ENCODE data around the gene RAPGEF4. TPM values are rescaled to one million over a fixed set of nuclear protein-coding genes. Genes with fewer than 3 reads are reported as not detected.

Gene RAPGEF4
- polyA plus RNA-seq, 1 experiment: 1.3 TPM

- ChIA-PET POLR2A (no interaction called here), CTCF (interaction anchor here (1.3 to 1.4 kb wide), 2 partner anchors 20 to 145 kb away, joined by 4 to 5 read pairs; no protein-coding TSS in a partner anchor)
- no peak for TF ChIP-seq CTCF (IDR thresholded peaks at IDR 0.05; ENCODE audit: low read depth, low read length)
- no peaks in the 10 kb centered on the region; the same call in 1 of the 2 replicates for H3K9me3 ChIP-seq (ENCODE audit: control insufficient read depth, insufficient read depth, low read length)
- DNase-seq (ENCODE audit: low read depth, low spot score): no peak
- H3K27ac ChIP-seq (ENCODE audit: low read depth, low read length): no peak overlapping the region
- H3K4me3 ChIP-seq (ENCODE audit: low read depth, low read length): no peak overlapping the region
- H3K27me3 ChIP-seq (ENCODE audit: control insufficient read depth, insufficient read depth, low read length): no peaks in the 10 kb centered on the region
Observed at GRCh38 chr2:172951554-172951953, 215.9 kb downstream of the RAPGEF4 start.

- Histone ChIP-seq H3K4me3 (ENCODE audit: low read depth, low read length) (no peak overlapping the region), H3K27ac (ENCODE audit: low read depth, low read length) (no peak overlapping the region), H3K27me3 (ENCODE audit: control insufficient read depth, insufficient read depth, low read length) (no peaks in the 10 kb centered on the region), H3K9me3 (ENCODE audit: control insufficient read depth, insufficient read depth, low read length) (no peaks in the 10 kb centered on the region; the same call in 1 of the 2 replicates)
- DNase-seq (ENCODE audit: low read depth, low spot score): no peak
- ChIA-PET POLR2A (no interaction called here), CTCF (interaction anchor here (0.9 kb wide), 1 partner anchor 11 kb away, joined by 3 read pairs; no protein-coding TSS in a partner anchor)
- TF ChIP-seq CTCF (IDR thresholded peaks at IDR 0.05; ENCODE audit: low read depth, low read length): no peak
Observed at GRCh38 chr2:172953411-172953810, 217.8 kb downstream of the RAPGEF4 start.

GRCh38 chr2:172953970-172954852, 218.6 kb downstream of the RAPGEF4 start:
- Histone ChIP-seq H3K9me3 (ENCODE audit: control insufficient read depth, insufficient read depth, low read length) (no peaks in the 10 kb centered on the region; the same call in 1 of the 2 replicates), H3K27me3 (ENCODE audit: control insufficient read depth, insufficient read depth, low read length) (no peaks in the 10 kb centered on the region), H3K4me3 (ENCODE audit: low read depth, low read length) (no peak overlapping the region), H3K27ac (ENCODE audit: low read depth, low read length) (no peak overlapping the region)
- CTCF ChIA-PET: interaction anchor here (0.9 to 1.4 kb wide), 3 partner anchors 10 to 148 kb away, joined by 3 to 9 read pairs (median 4); no protein-coding TSS in a partner anchor
- POLR2A ChIA-PET: no interaction called here
- no peak for DNase-seq (ENCODE audit: low read depth, low spot score)
- no peak for TF ChIP-seq CTCF (IDR thresholded peaks at IDR 0.05; ENCODE audit: low read depth, low read length)

GRCh38 chr2:172955587-172955986, 219.9 kb downstream of the RAPGEF4 start:
- ChIA-PET POLR2A (no interaction called here), CTCF (no interaction called here)
- no peak for DNase-seq (ENCODE audit: low read depth, low spot score)
- no peaks in the 10 kb centered on the region for H3K27me3 ChIP-seq (ENCODE audit: control insufficient read depth, insufficient read depth, low read length)
- H3K9me3 ChIP-seq (ENCODE audit: control insufficient read depth, insufficient read depth, low read length): no peaks in the 10 kb centered on the region; the same call in 1 of the 2 replicates
- no peak overlapping the region for H3K27ac ChIP-seq (ENCODE audit: low read depth, low read length)
- no peak overlapping the region for H3K4me3 ChIP-seq (ENCODE audit: low read depth, low read length)
- TF ChIP-seq CTCF (IDR thresholded peaks at IDR 0.05; ENCODE audit: low read depth, low read length): no peak

- Histone ChIP-seq H3K27ac (ENCODE audit: low read depth, low read length) (no peak overlapping the region), H3K9me3 (ENCODE audit: control insufficient read depth, insufficient read depth, low read length) (no peaks in the 10 kb centered on the region; the same call in 1 of the 2 replicates), H3K27me3 (ENCODE audit: control insufficient read depth, insufficient read depth, low read length) (no peaks in the 10 kb centered on the region), H3K4me3 (ENCODE audit: low read depth, low read length) (no peak overlapping the region)
- ChIA-PET CTCF (interaction anchor here (1.8 to 1.9 kb wide), 2 partner anchors 26 to 70 kb away, joined by 6 to 8 read pairs; no protein-coding TSS in a partner anchor), POLR2A (no interaction called here)
- TF ChIP-seq CTCF (IDR thresholded peaks at IDR 0.05; ENCODE audit: low read depth, low read length): no peak
- no peak for DNase-seq (ENCODE audit: low read depth, low spot score)
Observed at GRCh38 chr2:172957734-172958133, 222.1 kb downstream of the RAPGEF4 start.
